Endothelial cell of umbilical vein (primary cell): ENCODE measurements around the gene ATN1.

ENCODE experiments used
- JUN ChIP-seq: IDR thresholded peaks from 2 replicates; pipeline ENCODE4 v1.6.1; 2011; ENCODE audit warnings: borderline replicate concordance, low read depth; ENCODE audit not compliant: insufficient read length, insufficient read depth
- MAX ChIP-seq: IDR thresholded peaks from 2 replicates; pipeline ENCODE4 v1.6.1; 2011; ENCODE audit not compliant: insufficient read depth, insufficient read length

- TF ChIP-seq JUN = no peak
- TF ChIP-seq MAX = no peak
Observed at GRCh38 chr12:6884539-6884938, 43.2 kb upstream of the ATN1 start.
